ENCODE measurements around the gene ADAMTS10. TPM values are rescaled to one million over a fixed set of nuclear protein-coding genes. Genes with fewer than 3 reads are reported as not detected.

ADAMTS10 gene
- total and polyA plus RNA-seq, 2 donors (not counting 3 experiments of a cell fraction or from before 2014, with no cell fraction given) = 15.8 to 17.4 TPM

DNA sequence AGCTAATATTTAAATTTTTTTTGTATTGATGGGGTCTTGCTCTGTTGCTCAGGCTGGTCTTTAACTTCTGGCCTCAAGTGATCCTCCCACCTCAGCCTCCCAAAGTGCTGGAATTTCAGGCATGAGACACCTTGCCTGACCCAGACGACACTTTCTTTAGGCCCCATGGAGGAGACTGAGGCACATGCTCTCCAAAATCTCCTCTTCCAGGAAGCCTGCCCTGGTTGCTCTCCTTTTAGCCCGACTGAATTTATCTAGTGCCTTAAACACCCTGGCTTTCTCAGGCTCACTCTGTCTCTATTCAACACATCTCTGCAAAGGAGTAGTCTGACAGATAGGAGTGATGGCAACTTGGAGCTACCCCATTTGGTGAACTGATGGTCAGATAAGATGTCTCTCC, 52.2 kb downstream of the ADAMTS10 start:
- H3K4me3 ChIP-seq (replicated peaks in 1 of 3; ENCODE audit: insufficient read depth in 1 of 3, low read depth in 1 of 3, low read length in 3 of 3) = no peak overlapping the region
- no peaks in the 10 kb centered on the region for H3K9me3 ChIP-seq (replicated peaks; ENCODE audit: control insufficient read depth, insufficient read depth, low read length)
- no peaks in the 10 kb centered on the region for H3K9me1 ChIP-seq (replicated peaks; ENCODE audit: control insufficient read depth, extremely low read depth, insufficient read depth, low read length)
- H3K9ac ChIP-seq (replicated peaks; ENCODE audit: extremely low read depth, insufficient read depth, low read length) = no peak overlapping the region
- no peaks in the 10 kb centered on the region for H3K79me2 ChIP-seq (ENCODE audit: control insufficient read depth, insufficient read depth, low read length)
- H2AFZ ChIP-seq (ENCODE audit: low read depth, low read length) = no peak overlapping the region
- TF ChIP-seq MYC (IDR thresholded peaks at IDR 0.05; ENCODE audit: low read depth, low read length) (no peak), FOS (IDR thresholded peaks at IDR 0.05; ENCODE audit: borderline replicate concordance, insufficient read depth, low read length) (no peak), JUN (IDR thresholded peaks at IDR 0.05; ENCODE audit: borderline replicate concordance, insufficient read depth, insufficient read length, low read depth) (no peak), POLR2AphosphoS5 (IDR thresholded peaks at IDR 0.05; ENCODE audit: insufficient read depth, low read depth, low read length) (no peak), EZH2 (IDR thresholded peaks at IDR 0.05; ENCODE audit: borderline replicate concordance, low read depth, low read length, severe bottlenecking) (no peak), POLR2A (IDR thresholded peaks at IDR 0.05; ENCODE audit: low read depth, low read length) (no peak), GATA2 (IDR thresholded peaks at IDR 0.05; ENCODE audit: insufficient read depth, insufficient read length, low read depth, low read length) (no peak)
- TF ChIP-seq, protein P1, sequence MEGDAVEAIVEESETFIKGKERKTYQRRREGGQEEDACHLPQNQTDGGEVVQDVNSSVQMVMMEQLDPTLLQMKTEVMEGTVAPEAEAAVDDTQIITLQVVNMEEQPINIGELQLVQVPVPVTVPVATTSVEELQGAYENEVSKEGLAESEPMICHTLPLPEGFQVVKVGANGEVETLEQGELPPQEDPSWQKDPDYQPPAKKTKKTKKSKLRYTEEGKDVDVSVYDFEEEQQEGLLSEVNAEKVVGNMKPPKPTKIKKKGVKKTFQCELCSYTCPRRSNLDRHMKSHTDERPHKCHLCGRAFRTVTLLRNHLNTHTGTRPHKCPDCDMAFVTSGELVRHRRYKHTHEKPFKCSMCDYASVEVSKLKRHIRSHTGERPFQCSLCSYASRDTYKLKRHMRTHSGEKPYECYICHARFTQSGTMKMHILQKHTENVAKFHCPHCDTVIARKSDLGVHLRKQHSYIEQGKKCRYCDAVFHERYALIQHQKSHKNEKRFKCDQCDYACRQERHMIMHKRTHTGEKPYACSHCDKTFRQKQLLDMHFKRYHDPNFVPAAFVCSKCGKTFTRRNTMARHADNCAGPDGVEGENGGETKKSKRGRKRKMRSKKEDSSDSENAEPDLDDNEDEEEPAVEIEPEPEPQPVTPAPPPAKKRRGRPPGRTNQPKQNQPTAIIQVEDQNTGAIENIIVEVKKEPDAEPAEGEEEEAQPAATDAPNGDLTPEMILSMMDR (IDR thresholded peaks at IDR 0.05; ENCODE audit: extremely low read depth in 1 of 2, insufficient read depth in 1 of 2, low read depth in 1 of 2, low read length in 2 of 2) = no peak
- TF ChIP-seq, protein P2, sequence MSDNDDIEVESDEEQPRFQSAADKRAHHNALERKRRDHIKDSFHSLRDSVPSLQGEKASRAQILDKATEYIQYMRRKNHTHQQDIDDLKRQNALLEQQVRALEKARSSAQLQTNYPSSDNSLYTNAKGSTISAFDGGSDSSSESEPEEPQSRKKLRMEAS (IDR thresholded peaks at IDR 0.05; ENCODE audit: insufficient read depth, insufficient read length) = no peak
- no peaks in the 10 kb centered on the region for H3K36me3 ChIP-seq (ENCODE audit: control insufficient read depth in 2 of 2, extremely low read depth in 1 of 2, insufficient read depth in 2 of 2, low read length in 2 of 2)
- no peak overlapping the region for H3K27ac ChIP-seq (ENCODE audit: insufficient read depth, low read depth, low read length)
- no peak for FAIRE-seq
- CTCF ChIA-PET = interaction anchor here (0.7 to 3.1 kb wide), 3 partner anchors 9 to 22 kb away, joined by 3 to 7 read pairs (median 4); partner anchors contain the start of gene MYO1F
- H3K27me3 ChIP-seq (ENCODE audit: control insufficient read depth in 2 of 2, insufficient read depth in 2 of 2, low read length in 2 of 2) = no peaks in the 10 kb centered on the region
- no peaks in the 10 kb centered on the region for H4K20me1 ChIP-seq (replicated peaks; ENCODE audit: control insufficient read depth, extremely low read depth, insufficient read depth, low read length)
- intact Hi-C loops (cut with micrococcal nuclease) = no loop called here
- no TSS peak for BruUV-seq (replicated peaks)
- H3K4me1 ChIP-seq (ENCODE audit: control insufficient read depth, extremely low read depth, insufficient read depth, low read length) = no peaks in the 10 kb centered on the region
- dilution Hi-C loops (cut with MboI; ENCODE audit: extremely low pct_ligation_motif_present, low sequenced_read_pairs) = no loop called here
- POLR2A ChIA-PET = no interaction called here
- H3K4me2 ChIP-seq (ENCODE audit: insufficient read depth, low read length) = no peak overlapping the region
- DNase-seq (ENCODE audit: low read depth, low spot score) = no peak

Data from endothelial cell of umbilical vein (primary cell).